ENCODE data around the gene NAPA. TPM values are rescaled to one million over a fixed set of nuclear protein-coding genes. Genes with fewer than 3 reads are reported as not detected.

Gene NAPA
- total RNA-seq, 4 donors from 2014 or later = 106 to 178 (median 125) TPM

DNA sequence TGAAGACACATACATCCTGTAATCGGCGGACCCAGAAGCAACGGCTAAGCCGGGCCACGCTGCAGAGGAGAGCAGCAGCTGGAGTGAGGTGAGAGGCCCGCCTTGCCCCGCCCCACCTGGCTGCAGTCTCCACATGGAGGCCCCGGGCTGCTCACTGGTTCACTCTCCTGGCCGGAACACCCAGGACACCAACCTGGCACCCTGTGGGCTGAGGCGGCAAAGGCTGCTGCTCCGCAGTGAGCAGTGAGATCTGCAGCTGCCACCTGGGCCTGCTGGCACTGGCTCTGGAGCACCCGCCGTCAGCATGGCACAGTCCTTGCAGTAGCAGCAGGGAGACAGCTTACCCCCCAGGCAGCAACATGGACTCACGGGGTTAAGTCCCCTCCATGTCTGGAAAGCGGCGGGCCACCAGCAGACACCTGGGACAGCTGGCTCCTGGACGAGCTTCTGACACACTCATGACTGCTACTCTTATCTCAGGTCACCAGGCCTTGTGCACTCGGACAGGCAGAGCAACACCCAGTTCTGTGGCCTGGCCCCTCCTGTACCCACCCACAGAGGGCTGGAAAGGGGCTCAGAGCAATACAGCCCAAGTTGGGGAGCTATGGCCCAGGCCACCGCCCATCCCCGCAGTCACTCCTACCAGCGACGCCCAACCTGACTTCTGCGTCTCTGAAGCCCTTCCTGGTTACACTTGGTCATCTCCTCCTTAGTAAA lies 17.7 kb downstream of the NAPA start:
- Histone ChIP-seq H3K27ac (no peak overlapping the region), H3K27me3 (no peaks in the 10 kb centered on the region), H3K4me3 (no peak overlapping the region), H3K36me3 (peaks cover 28 to 99% (median 34%) of the 10 kb centered on the region in 3 donors), H3K9me3 (no peaks in the 10 kb centered on the region), H3K4me1 (peaks cover 0 to 22% (median 0%) of the 10 kb centered on the region in 3 donors)
- no peak for DNase-seq
- intact Hi-C loops (cut with DNase I) = no loop called here
- TF ChIP-seq, protein P1, sequence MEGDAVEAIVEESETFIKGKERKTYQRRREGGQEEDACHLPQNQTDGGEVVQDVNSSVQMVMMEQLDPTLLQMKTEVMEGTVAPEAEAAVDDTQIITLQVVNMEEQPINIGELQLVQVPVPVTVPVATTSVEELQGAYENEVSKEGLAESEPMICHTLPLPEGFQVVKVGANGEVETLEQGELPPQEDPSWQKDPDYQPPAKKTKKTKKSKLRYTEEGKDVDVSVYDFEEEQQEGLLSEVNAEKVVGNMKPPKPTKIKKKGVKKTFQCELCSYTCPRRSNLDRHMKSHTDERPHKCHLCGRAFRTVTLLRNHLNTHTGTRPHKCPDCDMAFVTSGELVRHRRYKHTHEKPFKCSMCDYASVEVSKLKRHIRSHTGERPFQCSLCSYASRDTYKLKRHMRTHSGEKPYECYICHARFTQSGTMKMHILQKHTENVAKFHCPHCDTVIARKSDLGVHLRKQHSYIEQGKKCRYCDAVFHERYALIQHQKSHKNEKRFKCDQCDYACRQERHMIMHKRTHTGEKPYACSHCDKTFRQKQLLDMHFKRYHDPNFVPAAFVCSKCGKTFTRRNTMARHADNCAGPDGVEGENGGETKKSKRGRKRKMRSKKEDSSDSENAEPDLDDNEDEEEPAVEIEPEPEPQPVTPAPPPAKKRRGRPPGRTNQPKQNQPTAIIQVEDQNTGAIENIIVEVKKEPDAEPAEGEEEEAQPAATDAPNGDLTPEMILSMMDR (IDR thresholded peaks at IDR 0.05) = no peak
- TF ChIP-seq POLR2A (IDR thresholded peaks at IDR 0.05) = no peak
- 77 to 81% methylated on average over 12 of the region's 23 CpGs for WGBS, 2 donors

- no peak overlapping the region for H3K27ac ChIP-seq
- TF ChIP-seq, protein P1 (IDR thresholded peaks at IDR 0.05) = no peak
- no peak for TF ChIP-seq POLR2A (IDR thresholded peaks at IDR 0.05)
- WGBS, 2 donors = 76 to 79% methylated on average over 13 to 15 of the region's 17 CpGs
- H3K4me1 ChIP-seq = peaks cover 0 to 13% (median 0%) of the 10 kb centered on the region in 3 donors
- intact Hi-C loops (cut with DNase I) = no loop called here
- H3K27me3 ChIP-seq = no peaks in the 10 kb centered on the region
- H3K36me3 ChIP-seq = peaks cover 33 to 99% (median 36%) of the 10 kb centered on the region in 3 donors
- H3K9me3 ChIP-seq = no peaks in the 10 kb centered on the region
- no peak for DNase-seq
- H3K4me3 ChIP-seq = no peak overlapping the region
Observed at GRCh38 chr19:47495478-47496372, 19.1 kb downstream of the NAPA start.

- no peaks in the 10 kb centered on the region for H3K9me3 ChIP-seq
- peaks cover 25 to 99% (median 39%) of the 10 kb centered on the region in 3 donors for H3K36me3 ChIP-seq
- DNase-seq = no peak
- H3K4me1 ChIP-seq = peaks cover 0 to 5% (median 0%) of the 10 kb centered on the region in 3 donors
- H3K27me3 ChIP-seq = no peaks in the 10 kb centered on the region
- intact Hi-C loops (cut with DNase I) = no loop called here
- TF ChIP-seq POLR2A (IDR thresholded peaks at IDR 0.05) = no peak
- TF ChIP-seq, protein P1 (IDR thresholded peaks at IDR 0.05) = no peak
- H3K4me3 ChIP-seq = no peak overlapping the region
- H3K27ac ChIP-seq = no peak overlapping the region
- WGBS, 2 donors = 52 to 62% methylated on average over 9 of the region's 9 CpGs
Observed at GRCh38 chr19:47494729-47495128, 20.1 kb downstream of the NAPA start.

DNA sequence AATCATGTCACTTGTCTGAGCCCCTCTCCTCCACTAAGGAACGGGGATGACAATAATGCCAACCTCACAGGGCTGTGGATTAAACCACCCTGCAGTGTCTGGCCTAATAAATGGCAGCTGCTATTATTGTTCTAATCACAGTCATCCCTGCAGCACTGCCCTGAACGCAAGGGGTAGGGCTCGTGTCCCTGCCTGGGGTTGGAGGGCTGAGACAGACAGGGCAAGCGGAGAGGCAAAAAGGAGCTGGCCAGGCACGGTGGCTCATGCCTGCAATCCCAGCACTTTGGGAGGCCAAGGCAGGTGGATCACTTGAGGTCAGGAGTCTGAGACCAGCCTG lies 20.7 kb downstream of the NAPA start:
- H3K27ac ChIP-seq = no peak overlapping the region
- no peak for TF ChIP-seq POLR2A (IDR thresholded peaks at IDR 0.05)
- TF ChIP-seq, protein P1 (IDR thresholded peaks at IDR 0.05) = no peak
- H3K9me3 ChIP-seq = no peaks in the 10 kb centered on the region
- WGBS, 2 donors = 82 to 83% methylated on average over 2 to 4 of the region's 5 CpGs
- H3K36me3 ChIP-seq = peaks cover 30 to 99% (median 44%) of the 10 kb centered on the region in 3 donors
- intact Hi-C loops (cut with DNase I) = no loop called here
- H3K4me1 ChIP-seq = peaks cover 0 to 5% (median 0%) of the 10 kb centered on the region in 3 donors
- no peak overlapping the region for H3K4me3 ChIP-seq
- no peak for DNase-seq
- H3K27me3 ChIP-seq = no peaks in the 10 kb centered on the region
